Activated T-helper 9 cell treated with anti-CD3 and anti-CD28 coated beads, Interleukin-2, amount 50 U/mL, for 16 hours (primary cell): ENCODE measurements around the gene TBC1D8B.

Source experiments
- DNase-seq: peaks from one replicate; pipeline ENCODE4 v3.0.0-alpha.2; 2020; ENCODE audit warnings: low read depth

The TBC1D8B gene

DNA sequence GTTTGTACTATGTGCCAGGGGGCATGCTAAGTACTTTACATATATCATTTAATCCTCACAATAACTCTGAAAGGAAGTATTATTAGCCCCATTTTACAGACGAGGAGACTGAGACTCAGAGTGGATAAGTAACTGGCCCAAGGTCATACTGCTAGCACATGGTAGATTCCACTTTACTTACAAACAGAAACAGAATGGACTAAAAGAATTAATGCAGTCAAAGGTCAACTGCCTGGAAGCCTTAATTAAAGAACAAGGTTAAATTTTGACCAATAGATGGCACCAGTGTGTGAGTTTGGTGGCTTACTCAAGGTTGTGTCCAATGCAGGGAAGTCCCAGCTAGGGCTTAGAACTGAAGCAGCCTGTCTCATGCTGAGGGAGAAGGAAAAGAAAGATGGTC lies 96.0 kb downstream of the TBC1D8B start:
- DNase-seq: no peak

- DNase-seq: no peak
These were observed 96.8 kb downstream of the TBC1D8B start for GRCh38 chrX:106899276-106899675.

DNA sequence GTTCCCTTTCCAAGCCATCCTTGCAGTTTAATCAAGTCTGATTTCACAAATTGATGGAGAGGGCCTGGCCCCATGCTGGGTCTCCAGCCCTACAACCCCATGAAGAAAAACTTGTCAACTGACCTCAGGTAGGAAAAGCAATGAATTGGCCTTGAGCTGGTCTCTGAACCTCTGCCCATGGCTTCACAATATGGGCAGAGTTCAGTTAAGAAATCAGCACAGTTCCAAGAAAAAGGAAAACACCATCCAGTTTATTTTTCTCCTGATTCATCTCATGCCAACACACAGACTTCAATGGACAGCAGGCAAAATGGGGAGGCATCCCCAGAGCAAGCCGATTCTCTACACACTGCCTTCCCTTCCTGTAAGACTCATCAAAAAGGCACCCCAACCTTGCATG lies 97.4 kb downstream of the TBC1D8B start:
- DNase-seq: no peak

GRCh38 chrX:106901341-106901740 lies 98.9 kb downstream of the TBC1D8B start:
- no peak for DNase-seq

DNA sequence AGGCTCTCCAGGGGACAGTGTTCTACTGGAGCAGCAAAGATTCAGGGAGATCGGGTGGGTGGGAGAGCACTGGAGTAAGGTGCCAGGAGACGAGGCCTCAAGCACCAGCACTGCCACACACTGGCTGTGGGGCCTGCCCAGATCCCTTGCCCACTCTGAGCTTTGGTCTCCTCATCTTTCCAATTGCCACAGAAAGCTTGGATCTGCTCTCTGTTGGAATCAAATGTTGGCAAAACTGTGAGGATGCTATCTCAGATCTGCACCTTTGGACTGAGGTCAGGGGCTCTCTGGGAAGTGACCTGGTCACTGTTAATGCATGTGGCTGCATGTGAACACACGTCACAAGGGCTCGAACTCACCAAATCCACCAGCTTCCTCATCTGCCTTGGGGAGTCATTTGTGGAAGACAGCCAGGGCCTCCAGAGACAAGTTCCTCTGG lies 99.3 kb downstream of the TBC1D8B start:
- no peak for DNase-seq

DNA sequence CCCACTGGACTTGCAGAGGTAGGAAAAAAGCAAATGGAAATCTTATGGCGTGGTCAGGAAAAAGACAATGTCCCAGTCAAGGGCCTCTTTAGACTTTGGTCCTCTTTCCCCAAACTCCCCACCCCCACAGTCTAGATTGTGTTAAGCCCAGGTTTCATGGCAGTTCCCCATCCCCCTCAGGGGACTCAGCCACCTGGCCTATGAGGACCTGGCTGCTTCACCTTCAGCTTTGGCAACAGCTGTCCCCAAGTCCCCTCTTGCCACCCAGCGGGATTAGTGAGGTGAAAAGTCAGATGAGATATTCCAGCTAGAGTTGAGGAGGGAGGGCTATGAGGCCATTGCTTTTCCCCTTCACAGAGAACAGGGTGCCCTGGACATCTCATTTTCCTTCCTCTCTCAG lies 100.2 kb downstream of the TBC1D8B start:
- no peak for DNase-seq

DNA sequence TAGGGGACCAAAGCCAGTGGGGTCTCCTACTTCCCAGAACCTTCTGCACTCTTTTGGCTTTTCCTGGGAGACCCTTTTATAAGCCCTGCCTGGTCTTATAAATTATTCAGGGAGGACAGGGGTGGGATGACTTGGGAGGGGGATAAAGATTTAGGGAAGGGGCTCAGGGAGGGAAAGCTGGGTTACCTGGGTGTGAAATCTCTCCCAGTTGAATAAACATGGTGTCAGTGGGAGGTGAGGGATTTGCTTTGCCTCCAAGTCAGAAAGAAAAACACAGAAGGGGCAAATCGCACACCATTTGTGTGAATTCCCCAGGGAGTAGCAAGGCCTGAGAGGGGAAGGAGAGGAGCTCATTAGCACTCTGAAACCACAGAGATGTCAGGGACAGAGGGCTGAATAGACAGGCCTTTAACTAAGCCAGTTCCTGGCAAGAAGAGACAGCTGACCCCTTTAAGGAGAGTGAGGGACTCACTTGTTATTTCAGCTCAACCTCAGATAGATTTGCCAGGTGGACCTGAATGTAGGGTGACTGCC lies 100.9 kb downstream of the TBC1D8B start, which contains the start of gene RIPPLY1:
TSS of gene RIPPLY1 (minus strand) at position 51 of the 534 bp plus-strand sequence. CDS start 54 bp downstream, outside the sequence.
- no peak for DNase-seq

- DNase-seq: no peak
These were observed 101.5 kb downstream of the TBC1D8B start for GRCh38 chrX:106903856-106904528.

- no peak for DNase-seq
These were observed 102.7 kb downstream of the TBC1D8B start for GRCh38 chrX:106905064-106905708.

DNA sequence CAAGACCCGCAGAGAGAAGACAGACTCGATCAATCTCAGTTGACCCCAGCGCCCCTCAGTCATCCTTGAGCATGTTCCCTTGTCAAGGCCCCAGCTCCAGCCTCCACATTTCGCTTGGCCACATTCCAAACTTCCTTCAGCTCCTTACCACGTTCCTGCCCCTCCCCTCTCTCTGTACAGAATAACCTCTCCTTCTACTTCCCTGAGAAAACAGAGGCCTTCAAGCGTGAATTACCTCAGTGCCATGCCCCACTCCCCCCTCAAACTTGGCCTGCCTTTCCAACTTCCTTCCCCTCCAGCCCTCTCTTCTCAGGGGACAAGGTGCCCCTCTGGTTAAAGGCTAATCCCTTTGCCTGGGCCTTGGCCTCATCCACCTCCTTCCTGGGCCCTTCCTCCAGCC lies 103.9 kb downstream of the TBC1D8B start:
- no peak for DNase-seq

DNA sequence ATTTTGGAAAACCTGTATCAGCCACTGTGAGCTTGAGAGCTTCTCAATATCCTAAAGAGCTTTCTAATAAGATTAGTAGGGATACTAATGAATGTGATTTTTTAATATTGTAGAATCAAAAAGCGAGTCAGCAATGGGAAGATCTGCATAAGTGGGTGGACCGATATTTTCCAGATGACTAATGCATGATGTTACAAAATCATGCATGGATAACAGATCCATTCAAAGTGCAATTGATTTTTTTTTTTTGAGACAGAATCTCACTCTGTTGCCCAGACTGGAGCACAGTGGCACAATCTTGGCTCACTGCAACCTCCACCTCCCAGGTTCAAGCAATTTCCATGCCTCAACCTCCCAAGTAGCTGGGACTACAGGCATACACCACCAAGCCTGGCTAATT lies 110.4 kb downstream of the TBC1D8B start:
- DNase-seq: no peak

DNA sequence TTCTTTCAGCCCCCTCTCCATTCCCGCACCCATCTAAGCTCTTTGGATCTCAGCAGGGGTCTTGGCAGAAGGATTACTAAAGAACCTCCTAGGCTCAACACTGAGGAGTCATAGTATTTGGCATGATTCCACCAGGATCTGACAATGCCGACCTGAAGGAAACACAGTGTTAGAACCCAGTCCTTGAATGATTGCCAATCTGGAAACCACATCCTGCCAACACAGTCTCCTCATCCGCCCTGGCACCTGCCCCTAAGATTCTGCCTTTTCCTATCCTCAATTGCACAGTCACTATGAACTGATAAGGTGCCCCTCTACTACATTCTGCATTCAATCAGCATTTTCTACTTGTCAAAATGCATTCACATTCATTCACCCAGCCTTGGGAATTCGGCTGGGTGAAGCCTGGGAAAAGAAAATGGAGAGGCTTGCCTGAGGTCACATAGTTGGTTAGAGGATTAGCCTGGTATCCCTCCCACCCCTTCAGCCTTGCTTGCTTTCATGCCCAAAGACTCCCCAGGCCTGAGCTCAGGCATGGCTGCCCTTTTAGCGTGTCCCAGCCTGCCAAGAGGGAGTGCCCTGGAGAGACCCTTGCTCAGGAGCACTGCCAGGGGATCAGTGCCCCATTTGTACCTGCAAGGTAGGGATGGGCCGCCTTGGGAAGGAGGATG lies 115.5 kb downstream of the TBC1D8B start:
- DNase-seq: no peak

GRCh38 chrX:106919932-106920452 lies 117.5 kb downstream of the TBC1D8B start, which contains the start of gene CLDN2:
Gene CLDN2, plus strand, starts transcription at chrX:106920402. Its CDS starts 7,827 bp downstream, at chrX:106928229.
- no peak for DNase-seq

DNA sequence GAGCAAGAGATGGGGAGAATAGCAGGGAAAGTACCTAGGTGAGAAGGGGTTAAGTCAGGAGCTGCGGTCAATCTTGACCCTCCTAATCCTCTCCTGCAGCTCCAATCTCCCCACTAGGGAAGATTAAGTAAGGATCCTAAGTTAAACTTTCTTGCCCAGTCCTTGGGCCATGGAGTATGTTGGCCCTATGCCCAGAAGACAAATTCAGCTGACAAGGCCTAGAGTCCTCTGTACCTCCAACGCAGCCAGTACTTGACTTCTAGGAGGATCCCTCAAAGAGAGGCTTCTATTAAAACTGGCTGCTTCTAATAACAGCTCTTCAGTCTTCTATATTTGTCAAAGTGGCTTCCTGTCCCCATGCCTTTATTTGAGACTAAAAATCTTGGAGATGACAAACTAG lies 119.2 kb downstream of the TBC1D8B start:
- no peak for DNase-seq
